ENCODE data around the gene SMYD5. TPM values are rescaled to one million over a fixed set of nuclear protein-coding genes. Genes with fewer than 3 reads are reported as not detected.

Gene SMYD5
- total and polyA plus RNA-seq, 7 donors, result 14.7 to 42.0 (median 19.7) TPM

GRCh38 chr2:73243884-73244570, 30.0 kb downstream of the SMYD5 start:
- DNase-seq, result no peak
- H3K36me3 ChIP-seq (ENCODE audit: insufficient read depth in 1 of 2, low read depth in 1 of 2), result peaks cover 19 to 100% of the 10 kb centered on the region in 2 donors
- H3K27me3 ChIP-seq (ENCODE audit: insufficient read depth in 3 of 3, low read length in 2 of 3), result no peaks in the 10 kb centered on the region
- whole genome bisulfite sequencing, 3 donors, result 34 to 49% (median 42%) methylated on average over 5 of the region's 5 CpGs
- no peak for TF ChIP-seq CTCF (IDR thresholded peaks at IDR 0.05)
- intact Hi-C loops (cut with DNase I), result no loop called here
- peaks cover 11% of the 10 kb centered on the region for H3K4me1 ChIP-seq
- H3K4me3 ChIP-seq, result no peak overlapping the region
- H3K27ac ChIP-seq, result no peak overlapping the region
- H3K9me3 ChIP-seq, result no peaks in the 10 kb centered on the region
- ATAC-seq, result peak; percentile 24 to 80 (median 64)

GRCh38 chr2:73244580-73244979, 30.5 kb downstream of the SMYD5 start:
- DNase-seq, result no peak
- no peaks in the 10 kb centered on the region for H3K27me3 ChIP-seq (ENCODE audit: insufficient read depth in 3 of 3, low read length in 2 of 3)
- no peak overlapping the region for H3K4me3 ChIP-seq
- H3K27ac ChIP-seq, result no peak overlapping the region
- 94 to 97% (median 97%) methylated on average over 3 of the region's 3 CpGs for WGBS, 3 donors
- TF ChIP-seq CTCF (IDR thresholded peaks at IDR 0.05), result no peak
- H3K36me3 ChIP-seq (ENCODE audit: insufficient read depth in 1 of 2, low read depth in 1 of 2), result peaks cover 25 to 100% of the 10 kb centered on the region in 2 donors
- no peak for ATAC-seq
- no peaks in the 10 kb centered on the region for H3K9me3 ChIP-seq
- intact Hi-C loops (cut with DNase I), result no loop called here
- H3K4me1 ChIP-seq, result peaks cover 7% of the 10 kb centered on the region

GRCh38 chr2:73246850-73247249, 32.8 kb downstream of the SMYD5 start:
- Histone ChIP-seq H3K36me3 (ENCODE audit: insufficient read depth in 1 of 2, low read depth in 1 of 2) (peaks cover 35 to 100% of the 10 kb centered on the region in 2 donors), H3K9me3 (no peaks in the 10 kb centered on the region), H3K27ac (no peak overlapping the region), H3K4me3 (no peak overlapping the region), H3K4me1 (no peaks in the 10 kb centered on the region), H3K27me3 (ENCODE audit: insufficient read depth in 3 of 3, low read length in 2 of 3) (no peaks in the 10 kb centered on the region)
- no peak for TF ChIP-seq CTCF (IDR thresholded peaks at IDR 0.05)
- intact Hi-C loops (cut with DNase I), result no loop called here
- no peak for ATAC-seq
- WGBS, 3 donors, result 84 to 92% (median 86%) methylated on average over 3 of the region's 3 CpGs
- no peak for DNase-seq

GRCh38 chr2:73249636-73250035, 35.6 kb downstream of the SMYD5 start:
- 74 to 82% (median 76%) methylated on average over 9 of the region's 9 CpGs for WGBS, 3 donors
- ATAC-seq (no peak), DNase-seq (no peak)
- H3K9me3 ChIP-seq, result no peaks in the 10 kb centered on the region
- H3K4me3 ChIP-seq, result no peak overlapping the region
- H3K36me3 ChIP-seq (ENCODE audit: insufficient read depth in 1 of 2, low read depth in 1 of 2), result peaks cover 26 to 100% of the 10 kb centered on the region in 2 donors
- no peaks in the 10 kb centered on the region for H3K4me1 ChIP-seq
- TF ChIP-seq CTCF (IDR thresholded peaks at IDR 0.05), result no peak
- H3K27me3 ChIP-seq (ENCODE audit: insufficient read depth in 3 of 3, low read length in 2 of 3), result no peaks in the 10 kb centered on the region
- intact Hi-C loops (cut with DNase I), result no loop called here
- H3K27ac ChIP-seq, result no peak overlapping the region

Data from psoas muscle (tissue), 8 donors.